ENCODE data around the gene LMF2.

Gene LMF2

GRCh38 chr22:50459016-50459415, 48.5 kb downstream of the LMF2 start:
- H3K4me3 ChIP-seq (replicated peaks; ENCODE audit: low read depth, low read length) = no peak overlapping the region
- no peak for TF ChIP-seq CTCF (IDR thresholded peaks at IDR 0.05; ENCODE audit: low read length, missing control alignments)
- DNase-seq (ENCODE audit: low read depth) = no peak

GRCh38 chr22:50456466-50457234, 50.9 kb downstream of the LMF2 start:
- H3K4me3 ChIP-seq (replicated peaks; ENCODE audit: low read depth, low read length) = no peak overlapping the region
- no peak for DNase-seq (ENCODE audit: low read depth)
- TF ChIP-seq CTCF (IDR thresholded peaks at IDR 0.05; ENCODE audit: low read length, missing control alignments) = peak; percentile 13

- no peak for DNase-seq (ENCODE audit: low read depth)
- H3K4me3 ChIP-seq (replicated peaks; ENCODE audit: low read depth, low read length) = no peak overlapping the region
- TF ChIP-seq CTCF (IDR thresholded peaks at IDR 0.05; ENCODE audit: low read length, missing control alignments) = no peak
Measured at GRCh38 chr22:50456026-50456425, 51.5 kb downstream of the LMF2 start.

GRCh38 chr22:50455201-50455600, 52.3 kb downstream of the LMF2 start:
- no peak overlapping the region for H3K4me3 ChIP-seq (replicated peaks; ENCODE audit: low read depth, low read length)
- no peak for DNase-seq (ENCODE audit: low read depth)
- no peak for TF ChIP-seq CTCF (IDR thresholded peaks at IDR 0.05; ENCODE audit: low read length, missing control alignments)

GRCh38 chr22:50454556-50455075, 52.9 kb downstream of the LMF2 start:
- no peak overlapping the region for H3K4me3 ChIP-seq (replicated peaks; ENCODE audit: low read depth, low read length)
- no peak for TF ChIP-seq CTCF (IDR thresholded peaks at IDR 0.05; ENCODE audit: low read length, missing control alignments)

More at GRCh38 chr22:50454556-50455075, 52.9 kb downstream of the LMF2 start:
- DNase-seq (ENCODE audit: low read depth) = no peak
